GM19438 (cell line): ENCODE results near the gene FYN.

ENCODE experiments used
- ATAC-seq: cut with Tn5 transposase; IDR thresholded peaks from one replicate; pipeline ENCODE4 v1.9.1; 2021; ENCODE audit warnings: low read depth; ENCODE audit not compliant: unreplicated experiment

FYN gene

DNA sequence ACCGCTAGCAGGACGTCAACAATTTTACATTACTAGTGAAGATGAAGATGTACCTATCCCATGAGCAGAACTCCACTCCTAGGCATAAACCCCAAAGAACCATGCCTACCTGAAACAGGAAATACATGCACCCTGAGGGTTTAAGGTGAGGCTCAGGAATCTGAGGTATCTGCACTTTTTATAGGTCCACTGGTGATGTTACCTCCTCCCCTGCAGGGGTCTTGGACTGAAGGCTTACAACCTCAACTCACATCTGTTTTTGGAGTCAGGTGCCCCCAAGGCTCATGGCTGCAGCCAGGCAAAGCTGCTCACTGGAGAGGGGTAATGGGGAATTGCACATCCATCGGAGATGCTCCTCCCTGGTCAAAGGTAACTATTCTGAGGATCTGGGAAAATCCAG is 135.1 kb downstream of the FYN start:
- ATAC-seq, result no peak

GRCh38 chr6:111737065-111737521 is 136.2 kb downstream of the FYN start:
- ATAC-seq, result no peak

GRCh38 chr6:111736005-111736608 is 137.1 kb downstream of the FYN start:
- no peak for ATAC-seq

DNA sequence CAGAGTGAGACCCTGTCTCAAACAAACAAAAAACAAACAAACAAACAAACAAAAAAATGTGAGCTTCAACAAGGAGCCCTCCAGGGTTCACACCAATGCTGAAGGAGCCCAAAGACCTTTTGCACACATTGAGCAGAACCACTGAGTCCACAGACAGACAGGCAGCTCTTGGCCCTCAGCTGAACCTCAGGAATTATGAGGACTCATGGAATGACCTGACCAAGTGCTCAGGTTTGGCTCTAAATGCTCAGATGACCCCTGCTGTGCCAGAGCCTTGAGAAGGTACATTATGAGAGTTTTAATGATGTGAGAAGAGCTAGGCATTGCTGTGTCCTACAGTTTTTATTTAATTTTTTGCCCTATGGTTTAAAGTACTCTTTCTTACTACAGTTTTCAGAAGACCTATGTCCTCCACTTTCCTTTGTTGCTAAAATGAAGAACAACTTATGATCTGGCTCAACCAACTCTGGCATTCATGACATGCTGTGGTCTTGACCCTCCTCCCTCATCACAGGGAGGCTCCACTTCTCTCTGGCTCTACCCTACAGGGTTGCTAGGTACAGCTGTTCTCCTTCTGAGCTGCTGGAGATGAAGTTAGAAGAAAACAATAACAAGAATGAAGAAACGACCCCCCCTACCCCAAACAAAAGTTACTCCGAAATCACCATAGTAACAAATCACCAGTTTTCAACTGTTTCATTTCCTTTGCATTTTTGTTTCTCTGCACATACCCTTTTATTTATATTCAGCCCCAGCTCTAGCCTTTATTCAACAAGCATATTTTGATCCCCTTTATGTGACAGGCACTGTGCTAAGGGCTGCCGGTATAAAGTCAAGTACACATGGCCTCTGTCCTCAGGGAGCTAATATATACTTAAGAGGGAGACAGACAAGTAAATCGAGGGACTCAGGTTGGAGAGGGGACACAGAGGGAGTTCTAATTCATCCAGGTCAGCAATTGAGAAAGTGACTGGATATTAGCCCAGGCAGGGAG is 138.9 kb downstream of the FYN start:
- no peak for ATAC-seq

DNA sequence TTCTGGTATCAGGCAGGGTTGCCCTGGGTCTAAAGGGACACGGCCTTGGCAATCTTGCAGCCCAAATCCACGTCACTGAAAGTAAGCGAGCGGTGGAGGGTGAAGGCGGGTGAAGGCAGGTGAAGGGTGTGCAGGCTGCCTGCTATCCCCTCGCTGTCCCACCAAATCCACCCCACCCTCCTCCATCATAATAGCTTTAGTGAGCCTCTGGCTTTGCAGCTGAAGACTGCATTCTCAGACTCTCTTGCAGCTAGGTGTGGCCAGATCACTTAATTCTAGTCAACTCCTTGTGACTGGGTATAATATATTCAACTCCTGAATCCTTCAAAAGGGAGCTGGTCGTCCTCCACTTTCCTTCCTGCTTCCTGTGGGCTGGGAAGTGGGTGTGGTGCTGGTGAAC is 140.9 kb downstream of the FYN start:
- ATAC-seq, result no peak

DNA sequence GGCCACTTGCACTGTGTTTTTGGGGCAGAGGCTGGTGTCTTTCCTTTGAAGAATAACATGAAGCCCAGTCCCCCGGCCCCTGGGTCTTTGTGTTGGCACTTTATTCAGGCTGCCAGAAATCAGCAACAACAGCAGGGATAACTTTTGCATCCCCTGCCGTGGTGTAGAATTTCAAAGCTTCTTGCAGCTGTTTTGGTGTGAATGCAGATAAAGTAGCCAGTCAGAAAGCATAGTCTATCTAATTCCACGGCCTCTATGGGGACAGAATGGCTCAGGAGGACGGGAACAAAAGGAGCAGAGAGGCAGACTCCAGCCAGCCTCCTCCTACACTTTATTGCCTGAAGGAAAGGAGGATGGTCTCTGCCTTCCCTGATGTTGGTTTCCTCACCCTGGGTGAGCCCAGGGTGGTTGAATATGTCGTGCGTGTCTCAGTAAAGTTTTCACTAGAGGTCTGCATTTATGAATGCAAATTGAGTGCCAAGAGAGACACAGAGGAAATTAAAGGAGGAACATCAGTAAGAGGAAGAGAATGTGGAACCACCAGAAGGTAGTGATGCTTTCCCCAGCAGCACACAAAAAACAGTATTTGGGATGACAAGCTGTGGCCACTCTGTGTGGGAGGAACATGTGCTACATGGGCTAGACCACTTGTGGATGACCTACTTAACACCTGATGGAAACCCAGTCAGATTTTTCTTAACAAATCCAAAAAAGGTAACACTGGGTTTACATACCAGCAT is 141.6 kb downstream of the FYN start:
- ATAC-seq, result no peak

DNA sequence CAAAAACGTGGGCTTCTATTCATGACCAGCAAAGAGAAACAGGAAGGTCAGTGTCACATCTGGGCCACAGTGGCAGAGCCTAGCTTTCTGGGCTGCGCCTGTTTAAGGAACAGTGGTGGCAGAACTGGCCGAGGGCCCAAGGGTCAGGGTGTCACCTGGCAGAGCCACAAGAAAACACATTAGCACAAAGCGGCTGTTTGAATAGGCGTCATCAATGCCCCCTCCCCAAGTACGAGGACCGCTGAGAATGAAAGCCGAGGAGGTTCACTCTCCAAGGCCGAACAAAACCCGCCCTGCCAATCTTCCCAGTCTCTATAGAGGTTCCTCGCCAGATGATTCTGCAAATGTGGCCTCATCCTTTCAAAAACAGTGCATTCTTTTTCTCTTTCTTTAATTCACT is 142.4 kb downstream of the FYN start:
- ATAC-seq, result no peak

DNA sequence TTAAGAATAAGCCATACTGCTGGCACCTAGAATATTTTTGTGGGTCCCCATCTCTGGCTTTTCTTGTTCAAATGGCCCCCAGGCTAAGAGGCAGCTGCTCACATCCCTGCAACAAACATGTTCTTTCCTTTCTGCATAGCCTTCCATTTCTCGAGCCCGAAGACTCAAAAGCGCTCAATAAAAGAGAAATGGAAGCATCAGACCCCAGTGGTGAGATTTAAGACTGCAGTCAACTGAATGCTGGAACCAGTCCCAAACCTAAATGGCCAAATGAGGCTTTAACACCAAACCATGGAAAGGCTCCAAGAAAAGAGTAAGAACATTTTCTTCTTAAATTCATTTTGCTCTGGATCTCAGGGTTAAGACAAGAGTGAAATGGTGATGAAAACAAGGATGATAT is 145.4 kb downstream of the FYN start:
- no peak for ATAC-seq

- no peak for ATAC-seq
Observed at GRCh38 chr6:111727041-111727440, 146.2 kb downstream of the FYN start.

DNA sequence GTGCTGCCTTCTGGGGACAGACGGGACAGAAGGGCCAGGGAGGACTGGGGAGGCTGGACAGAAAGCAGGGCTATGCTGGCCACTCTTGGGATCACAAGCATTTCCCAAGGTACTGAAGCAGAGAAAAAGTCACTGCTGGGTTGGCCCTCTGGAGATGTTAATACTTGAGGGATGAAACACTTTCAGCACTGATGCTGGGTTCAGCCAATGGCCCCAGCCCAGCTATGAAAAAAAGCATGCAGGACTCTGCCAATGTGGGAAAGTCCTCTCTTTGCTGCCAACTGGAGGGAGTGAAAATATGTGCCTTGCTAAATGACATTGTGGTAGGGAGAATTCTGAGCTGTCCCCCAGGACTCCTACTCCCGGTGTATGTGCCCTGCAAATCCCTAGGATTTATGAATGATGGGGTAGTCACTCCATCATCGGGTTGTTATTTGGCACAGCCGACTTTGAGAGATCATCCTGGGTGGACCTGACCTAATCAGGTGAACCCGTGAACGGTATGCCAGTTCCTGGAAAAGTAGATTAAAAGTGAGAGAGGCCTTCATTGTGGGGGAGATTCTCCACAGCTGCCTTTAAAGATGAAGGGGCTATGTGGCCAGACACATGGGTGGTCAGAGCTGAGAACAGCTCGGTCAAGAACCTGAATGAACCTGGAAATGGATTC is 147.7 kb downstream of the FYN start:
- ATAC-seq, result no peak

GRCh38 chr6:111724505-111724904 is 148.7 kb downstream of the FYN start:
- ATAC-seq, result peak; percentile 98

GRCh38 chr6:111724039-111724438 is 149.2 kb downstream of the FYN start:
- peak; percentile 9 for ATAC-seq

DNA sequence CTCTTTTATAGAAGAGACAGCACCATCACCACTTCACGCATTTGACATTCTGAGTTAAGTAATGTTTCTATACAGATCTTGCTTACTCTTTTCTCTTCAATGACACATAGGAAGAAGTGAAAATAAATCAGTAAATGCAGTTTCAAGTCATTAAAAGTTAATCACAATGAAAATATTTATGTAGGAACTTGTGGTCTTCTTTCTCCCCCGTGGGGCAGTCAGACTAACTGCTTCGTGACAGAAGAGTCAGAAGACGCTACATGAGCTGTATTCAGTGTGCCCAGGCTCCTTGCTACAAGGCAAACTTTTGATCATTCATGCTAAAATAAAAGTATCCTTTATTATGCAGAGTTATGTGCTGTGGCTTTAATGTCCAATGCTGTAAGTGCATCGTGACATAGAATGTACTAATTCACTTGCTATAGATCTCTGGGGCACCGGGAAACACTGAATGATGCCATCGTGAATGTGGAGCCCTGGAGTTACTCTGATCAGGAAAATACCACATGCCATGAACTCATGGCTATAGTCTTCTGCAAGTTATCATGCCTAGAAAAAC is 149.8 kb downstream of the FYN start:
- no peak for ATAC-seq

DNA sequence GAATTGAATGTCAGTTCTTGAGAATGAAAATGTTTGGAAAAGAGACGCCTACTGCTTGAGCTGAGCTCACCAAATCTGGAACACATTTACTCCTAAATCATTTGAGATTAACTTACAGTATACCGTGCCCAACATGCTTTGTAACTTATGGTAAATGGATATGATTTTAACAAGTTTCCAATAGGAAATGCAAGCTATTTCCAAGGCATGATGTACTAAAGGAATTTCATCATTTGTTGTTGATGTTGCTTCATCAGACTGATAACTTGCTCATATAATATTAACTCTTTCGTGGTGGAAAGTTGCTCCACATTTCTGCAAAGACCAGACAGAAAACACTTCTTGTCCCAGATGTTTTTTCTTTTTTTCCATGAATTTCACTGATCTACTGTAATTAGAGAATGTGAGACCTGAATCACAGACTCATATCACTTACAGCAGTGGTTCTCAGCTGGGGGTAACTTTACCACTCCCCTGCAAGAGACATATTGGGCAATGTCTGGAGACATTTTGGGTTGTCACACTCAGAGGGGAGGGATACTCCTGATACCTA is 151.0 kb downstream of the FYN start:
- no peak for ATAC-seq

DNA sequence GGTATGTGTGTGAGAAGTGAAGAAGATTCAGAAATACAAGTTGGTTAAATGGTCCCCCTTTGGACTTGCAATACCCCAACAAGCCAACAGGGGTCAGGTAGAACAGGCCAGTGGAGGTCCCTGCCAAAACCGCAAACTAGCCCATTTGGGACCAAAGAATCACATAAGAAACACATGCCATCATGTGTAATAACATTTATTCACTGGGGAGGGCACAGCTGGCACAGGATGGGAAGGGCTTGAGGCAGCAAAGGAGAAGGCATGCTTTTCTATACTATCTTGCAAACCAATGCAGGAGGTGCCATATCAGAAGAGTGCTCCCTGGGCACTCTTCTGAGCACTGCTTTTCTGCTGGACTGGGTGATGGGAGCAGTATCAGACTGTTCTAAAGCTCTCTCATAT is 151.5 kb downstream of the FYN start:
- ATAC-seq, result no peak

- no peak for ATAC-seq
Observed at GRCh38 chr6:111720931-111721496, 152.2 kb downstream of the FYN start.

DNA sequence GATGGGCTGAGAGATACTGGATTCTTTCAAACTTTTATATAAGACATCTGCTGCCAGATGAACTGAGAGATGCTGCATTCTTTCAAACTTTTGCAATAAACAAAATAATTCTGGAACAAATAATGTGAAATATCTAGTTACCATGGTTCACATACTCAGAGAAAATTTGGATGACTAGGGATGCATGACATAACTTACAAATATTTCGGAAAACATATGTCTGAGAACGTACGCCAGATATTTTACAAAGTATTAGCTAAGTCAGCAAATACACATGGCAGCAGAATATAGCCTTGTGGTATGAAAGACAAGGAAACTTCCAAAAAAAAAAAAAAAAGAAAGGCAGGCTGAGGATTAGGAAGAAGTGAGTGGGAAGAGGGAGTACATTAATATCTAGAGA is 154.3 kb downstream of the FYN start:
- ATAC-seq, result no peak

- ATAC-seq, result no peak
Observed at GRCh38 chr6:111718326-111718725, 154.9 kb downstream of the FYN start.

GRCh38 chr6:111717621-111718020 is 155.6 kb downstream of the FYN start:
- ATAC-seq, result no peak

DNA sequence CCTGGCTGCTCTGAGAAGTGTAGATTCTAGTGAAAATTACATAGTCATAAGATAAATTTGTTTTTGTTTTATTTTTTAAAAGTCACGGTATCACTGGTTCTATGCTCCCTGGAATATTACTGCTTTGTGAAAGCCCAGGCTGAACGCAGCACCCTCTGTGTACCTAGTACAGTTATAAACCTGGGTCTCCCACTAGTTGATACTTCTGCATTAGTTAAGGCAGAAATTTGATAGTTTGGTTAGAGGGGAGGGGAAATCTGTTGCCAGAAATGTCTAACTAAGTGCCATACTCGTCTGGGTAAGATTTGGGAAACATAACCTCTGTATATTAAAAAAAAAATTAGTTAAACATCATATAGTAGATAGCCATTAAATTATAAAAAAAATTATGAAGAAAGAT is 156.9 kb downstream of the FYN start:
- ATAC-seq, result no peak
